GM12878 (cell line): ENCODE measurements around the gene SH3BGRL2. TPM values are rescaled to one million over a fixed set of nuclear protein-coding genes. Genes with fewer than 3 reads are reported as not detected.

ENCODE experiments used
- BRCA1 ChIP-seq: IDR thresholded peaks from 2 replicates; pipeline ENCODE4 v1.6.1; 2011; ENCODE audit warnings: low read depth, low read length, improper control_type of control experiment
- CEBPZ ChIP-seq: fragments of 150-350 bp; IDR thresholded peaks from 2 replicates; pipeline ENCODE4 v1.6.1; 2016; ENCODE audit warnings: low read depth, low read length
- CUX1 ChIP-seq: IDR thresholded peaks from 2 replicates; pipeline ENCODE4 v1.6.1; 2012; ENCODE audit warnings: improper control_type of control experiment, low read depth, low read length; ENCODE audit not compliant: insufficient replicate concordance
- E4F1 ChIP-seq: fragments of 450-650 bp; IDR thresholded peaks from 2 replicates; pipeline ENCODE4 v1.6.1; 2018; ENCODE audit warnings: borderline replicate concordance, mild to moderate bottlenecking; ENCODE audit not compliant: partially characterized antibody
- GATAD2B ChIP-seq: fragments of 450-650 bp; conservative IDR thresholded peaks from 2 replicates; pipeline ENCODE4 v1.6.1; 2017; ENCODE audit warnings: low read depth, mild to moderate bottlenecking, moderate library complexity
- JUNB ChIP-seq: IDR thresholded peaks from 2 replicates; pipeline ENCODE4 v1.6.1; 2016; ENCODE audit warnings: antibody characterized with exemption, mild to moderate bottlenecking
- NR2C1 ChIP-seq: fragments of 450-650 bp; IDR thresholded peaks from 2 replicates; pipeline ENCODE4 v1.6.1; 2017; ENCODE audit warnings: antibody characterized with exemption, mild to moderate bottlenecking, moderate library complexity
- PBX3 ChIP-seq: IDR thresholded peaks from 2 replicates; pipeline ENCODE4 v1.6.1; 2011; ENCODE audit warnings: mild to moderate bottlenecking, low read depth, low read length, moderate library complexity; ENCODE audit not compliant: insufficient replicate concordance
- RBBP5 ChIP-seq: fragments of 200-600 bp; sonication (generic); conservative IDR thresholded peaks from 2 replicates; pipeline ENCODE4 v1.6.1; 2016
- SMARCA5 ChIP-seq: fragments of 450-650 bp; IDR thresholded peaks from 2 replicates; pipeline ENCODE4 v1.6.1; 2017; ENCODE audit warnings: mild to moderate bottlenecking
- YBX1 ChIP-seq: fragments of 450-650 bp; IDR thresholded peaks from 2 replicates; pipeline ENCODE4 v1.6.1; 2016; ENCODE audit warnings: antibody characterized with exemption
- polyA plus RNA-seq, 11 experiments: library from polyadenylated mRNA; depleted of rRNA in 4 of 11; unstranded in 6 of 11; stranded (reverse) in 5 of 11; fragments of >200 nt; fragmentation: Nextera tagmentation in 4 of 11; fragmentation: Illumina TruSeq in 1 of 11; extraction: Ambion mirVana in 4 of 11; extraction: Trizol in 1 of 11; gene quantifications; 1 replicate in 1 of 11; 2 replicates in 10 of 11; pipeline versions ENCODE4 v1.2.1 to v1.2.3, GENCODE V29; 2011 to 2016; ENCODE audit warnings: inconsistent platforms in 2 of 11, missing spikeins in 2 of 11, low read depth in 1 of 11
- total RNA-seq, 4 experiments: library from RNA; depleted of rRNA in 3 of 4; stranded (reverse); fragments of >200 nt in 3 of 4; fragmentation: Illumina TruSeq in 1 of 4; extraction: Trizol in 1 of 4; gene quantifications; 2 replicates each; pipeline versions ENCODE4 v1.2.1 to v1.2.3, GENCODE V29; 2013 to 2021

The SH3BGRL2 gene
- total and polyA plus RNA-seq, 10 of the 15 experiments (the other 5 are each of a cell fraction or from before 2014, with no cell fraction given): 0.03 to 0.37 (median 0.21) TPM

GRCh38 chr6:79702691-79703090, 71.6 kb downstream of the SH3BGRL2 start (continued):
- no peak for TF ChIP-seq CUX1
- TF ChIP-seq SMARCA5: no peak
- no peak for TF ChIP-seq JUNB
- no peak for TF ChIP-seq E4F1
- TF ChIP-seq CEBPZ: no peak
- TF ChIP-seq PBX3: no peak
- no peak for TF ChIP-seq BRCA1
- TF ChIP-seq NR2C1: no peak
- no peak for TF ChIP-seq YBX1
- TF ChIP-seq GATAD2B: no peak
- TF ChIP-seq RBBP5: no peak
